GM08714 (cell line): ENCODE measurements around the gene LAMTOR2.
A peak's percentile ranks its signal among the peaks of the same experiment; 100 is the strongest.

Experiments used
- H3K4me3 ChIP-seq: fragments of 200-500 bp; sonication (Bioruptor generic); 2 replicates; pipeline ENCODE4 v1.5.1; 2014; ENCODE audit warnings: mild to moderate bottlenecking, low read length, inconsistent platforms
- ZNF274 ChIP-seq: IDR thresholded peaks from 2 replicates; pipeline ENCODE4 v1.6.1; 2012; ENCODE audit warnings: mild to moderate bottlenecking, low read depth, low read length

Gene LAMTOR2

DNA sequence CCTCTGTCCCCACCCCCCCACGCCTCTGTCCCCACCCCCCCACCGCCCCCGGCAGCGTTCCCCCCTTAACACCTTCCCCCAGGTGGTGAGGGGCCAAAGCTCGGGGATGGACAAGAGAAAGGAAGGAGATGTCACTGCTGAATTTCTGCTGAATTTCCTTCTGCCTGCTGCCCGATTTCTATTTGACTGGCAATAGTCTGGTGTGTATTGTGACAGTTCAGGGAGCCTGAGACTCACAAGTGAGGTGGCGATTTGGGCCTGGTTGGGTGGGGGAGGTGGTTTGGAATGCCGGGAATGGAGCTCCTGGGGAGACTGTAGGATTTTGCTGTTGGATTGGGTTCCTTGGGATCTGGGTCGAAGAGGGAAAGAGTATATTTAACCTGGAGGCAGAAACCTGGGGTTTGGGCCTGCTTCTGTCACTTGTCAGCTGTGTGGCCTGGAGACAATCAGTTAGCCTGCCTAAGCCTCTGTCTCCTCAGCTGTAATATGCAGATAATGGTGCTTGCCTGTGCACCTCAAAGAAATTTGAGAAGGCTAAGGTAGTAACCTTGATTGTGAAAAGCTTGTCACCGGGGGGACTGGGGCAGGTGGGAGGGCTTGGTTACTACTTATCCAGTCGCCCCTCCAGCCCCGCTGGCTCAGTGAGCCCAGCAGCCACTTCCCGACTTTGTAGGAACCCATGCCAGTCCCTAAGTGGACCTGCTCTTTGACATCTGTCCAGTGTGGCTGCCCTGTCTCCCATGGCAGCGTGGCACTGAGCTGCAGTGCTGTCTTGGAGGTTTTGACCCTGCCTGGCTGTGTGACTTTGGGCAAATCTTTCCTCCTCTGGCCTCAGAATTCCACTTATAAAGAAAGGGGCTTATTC, 52.3 kb downstream of the LAMTOR2 start:
- no peak for TF ChIP-seq ZNF274
- H3K4me3 ChIP-seq = peak overlapping the region; percentile 8; the same call in 1 of the 2 replicates

- no peak overlapping the region for H3K4me3 ChIP-seq
- TF ChIP-seq ZNF274 = no peak
These were observed 53.5 kb downstream of the LAMTOR2 start for GRCh38 chr1:156108057-156108456.
